Panc1 (cell line): ENCODE data around the gene GANAB.

ENCODE experiments used
- POLR2AphosphoS5 ChIP-seq: IDR thresholded peaks from 2 replicates; pipeline ENCODE4 v1.6.1; 2012; ENCODE audit warnings: mild to moderate bottlenecking, low read depth, low read length, moderate library complexity
- REST ChIP-seq, 2 experiments: IDR thresholded peaks; 2 replicates each; pipeline ENCODE4 v1.6.1; 2011 to 2012; ENCODE audit warnings: low read depth in 2 of 2, control low read depth in 1 of 2, low read length in 1 of 2, mild to moderate bottlenecking in 1 of 2, moderate library complexity in 1 of 2; ENCODE audit not compliant: insufficient read depth in 1 of 2
- SIN3A ChIP-seq: IDR thresholded peaks from 2 replicates; pipeline ENCODE4 v1.6.1; 2012; ENCODE audit warnings: low read depth, mild to moderate bottlenecking, low read length, moderate library complexity, borderline replicate concordance; ENCODE audit not compliant: insufficient read depth
- TF ChIP-seq, protein P1 (sequence below): fragments of 450-650 bp; IDR thresholded peaks from 2 replicates; pipeline ENCODE4 v1.5.1; 2017; ENCODE audit warnings: mild to moderate bottlenecking

DNA sequence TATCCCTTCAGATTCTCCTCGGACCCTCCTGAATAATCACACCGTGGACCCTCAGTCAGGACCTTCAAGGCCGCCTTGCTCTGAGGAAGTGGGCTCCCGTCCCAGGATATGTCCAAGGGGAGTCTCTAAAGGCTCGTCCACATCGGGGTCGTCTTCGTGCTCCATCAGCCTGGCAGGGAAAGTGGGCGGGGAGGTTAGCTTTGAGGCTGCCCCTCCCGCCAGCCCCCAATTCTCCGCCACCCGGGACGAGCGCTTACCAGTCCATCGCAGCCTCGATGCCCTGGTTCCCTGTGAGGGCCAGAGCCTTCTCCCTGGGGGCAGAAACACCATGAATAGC is 32.0 kb upstream of the GANAB start:
- TF ChIP-seq, protein P1, sequence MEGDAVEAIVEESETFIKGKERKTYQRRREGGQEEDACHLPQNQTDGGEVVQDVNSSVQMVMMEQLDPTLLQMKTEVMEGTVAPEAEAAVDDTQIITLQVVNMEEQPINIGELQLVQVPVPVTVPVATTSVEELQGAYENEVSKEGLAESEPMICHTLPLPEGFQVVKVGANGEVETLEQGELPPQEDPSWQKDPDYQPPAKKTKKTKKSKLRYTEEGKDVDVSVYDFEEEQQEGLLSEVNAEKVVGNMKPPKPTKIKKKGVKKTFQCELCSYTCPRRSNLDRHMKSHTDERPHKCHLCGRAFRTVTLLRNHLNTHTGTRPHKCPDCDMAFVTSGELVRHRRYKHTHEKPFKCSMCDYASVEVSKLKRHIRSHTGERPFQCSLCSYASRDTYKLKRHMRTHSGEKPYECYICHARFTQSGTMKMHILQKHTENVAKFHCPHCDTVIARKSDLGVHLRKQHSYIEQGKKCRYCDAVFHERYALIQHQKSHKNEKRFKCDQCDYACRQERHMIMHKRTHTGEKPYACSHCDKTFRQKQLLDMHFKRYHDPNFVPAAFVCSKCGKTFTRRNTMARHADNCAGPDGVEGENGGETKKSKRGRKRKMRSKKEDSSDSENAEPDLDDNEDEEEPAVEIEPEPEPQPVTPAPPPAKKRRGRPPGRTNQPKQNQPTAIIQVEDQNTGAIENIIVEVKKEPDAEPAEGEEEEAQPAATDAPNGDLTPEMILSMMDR, result no peak
- TF ChIP-seq POLR2AphosphoS5, result no peak
- TF ChIP-seq REST (IDR thresholded peaks at IDR 0.05; ENCODE audit: insufficient read depth in 1 of 2, low read depth in 2 of 2, low read length in 1 of 2), result no peak
- TF ChIP-seq SIN3A, result no peak
